ENCODE results near the gene IRX3. TPM values are rescaled to one million over a fixed set of nuclear protein-coding genes. Genes with fewer than 3 reads are reported as not detected.

Gene IRX3
- total RNA-seq, 1 experiment from 2014 or later, result not detected

DNA sequence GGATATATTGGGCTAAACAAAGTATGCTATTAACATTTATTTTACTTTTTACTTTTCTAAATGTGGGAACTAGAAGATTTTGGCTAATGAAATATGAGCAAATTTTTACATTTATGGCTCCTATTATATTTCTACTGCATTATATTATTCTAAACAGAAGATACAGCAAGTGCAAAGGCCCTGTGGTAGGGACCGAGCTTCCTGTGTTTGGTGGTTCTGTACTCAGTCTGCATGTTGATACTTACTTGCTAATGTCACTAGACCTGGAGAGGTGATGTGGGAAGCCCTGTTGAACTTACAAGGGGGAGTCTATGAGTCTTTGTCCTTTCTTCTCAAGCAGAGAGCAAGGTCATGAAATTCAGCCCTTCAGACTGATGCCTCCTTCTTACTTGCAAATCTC is 10.0 kb upstream of the IRX3 start:
- no peak for DNase-seq (ENCODE audit: low spot score)
- in situ Hi-C loops (cut with HindIII; ENCODE audit: low sequenced_read_pairs), result no loop called here

DNA sequence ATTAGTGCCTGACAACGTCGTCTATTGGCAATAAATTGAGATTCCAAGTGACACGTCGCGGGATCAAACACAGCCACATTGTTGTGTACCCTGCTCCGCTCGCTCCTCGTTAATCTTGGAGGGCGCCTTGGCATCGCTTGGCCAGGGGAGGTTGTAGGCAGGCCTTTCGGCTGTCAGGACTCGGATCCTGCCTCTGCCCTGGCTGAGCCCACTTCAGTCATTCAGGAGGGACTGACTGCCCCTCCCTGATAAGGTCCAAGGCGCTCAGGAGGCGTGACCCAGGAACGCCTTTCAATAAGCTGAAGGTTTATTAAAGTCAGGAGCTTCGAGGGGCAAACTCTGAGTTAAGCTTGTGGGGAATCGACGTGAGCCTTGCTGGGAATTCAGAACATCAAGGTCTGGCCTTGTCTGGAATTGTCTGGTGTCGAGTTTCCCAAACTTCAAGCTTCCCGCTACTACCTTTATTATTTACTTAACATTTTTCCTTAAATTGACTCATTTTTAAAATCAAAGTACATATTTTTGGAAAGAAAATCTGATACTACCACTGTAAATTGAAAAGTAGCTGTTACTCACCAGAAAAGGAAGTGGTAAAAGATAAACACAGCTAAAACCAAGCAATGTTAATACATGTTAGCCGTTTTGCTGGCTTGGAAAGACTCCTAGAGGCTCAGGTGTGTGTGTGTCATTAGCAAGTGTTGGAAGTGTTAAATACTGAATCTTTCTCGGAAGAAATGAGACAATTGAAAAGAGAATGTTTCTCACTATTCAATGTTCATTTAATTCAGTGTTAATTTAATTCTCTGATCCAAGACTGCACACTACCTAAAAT is 5.3 kb upstream of the IRX3 start:
- DNase-seq (ENCODE audit: low spot score), result no peak
- in situ Hi-C loops (cut with HindIII; ENCODE audit: low sequenced_read_pairs), result no loop called here

GRCh38 chr16:54290833-54291655 is 4.5 kb upstream of the IRX3 start:
- in situ Hi-C loops (cut with HindIII; ENCODE audit: low sequenced_read_pairs), result no loop called here
- no peak for DNase-seq (ENCODE audit: low spot score)

DNA sequence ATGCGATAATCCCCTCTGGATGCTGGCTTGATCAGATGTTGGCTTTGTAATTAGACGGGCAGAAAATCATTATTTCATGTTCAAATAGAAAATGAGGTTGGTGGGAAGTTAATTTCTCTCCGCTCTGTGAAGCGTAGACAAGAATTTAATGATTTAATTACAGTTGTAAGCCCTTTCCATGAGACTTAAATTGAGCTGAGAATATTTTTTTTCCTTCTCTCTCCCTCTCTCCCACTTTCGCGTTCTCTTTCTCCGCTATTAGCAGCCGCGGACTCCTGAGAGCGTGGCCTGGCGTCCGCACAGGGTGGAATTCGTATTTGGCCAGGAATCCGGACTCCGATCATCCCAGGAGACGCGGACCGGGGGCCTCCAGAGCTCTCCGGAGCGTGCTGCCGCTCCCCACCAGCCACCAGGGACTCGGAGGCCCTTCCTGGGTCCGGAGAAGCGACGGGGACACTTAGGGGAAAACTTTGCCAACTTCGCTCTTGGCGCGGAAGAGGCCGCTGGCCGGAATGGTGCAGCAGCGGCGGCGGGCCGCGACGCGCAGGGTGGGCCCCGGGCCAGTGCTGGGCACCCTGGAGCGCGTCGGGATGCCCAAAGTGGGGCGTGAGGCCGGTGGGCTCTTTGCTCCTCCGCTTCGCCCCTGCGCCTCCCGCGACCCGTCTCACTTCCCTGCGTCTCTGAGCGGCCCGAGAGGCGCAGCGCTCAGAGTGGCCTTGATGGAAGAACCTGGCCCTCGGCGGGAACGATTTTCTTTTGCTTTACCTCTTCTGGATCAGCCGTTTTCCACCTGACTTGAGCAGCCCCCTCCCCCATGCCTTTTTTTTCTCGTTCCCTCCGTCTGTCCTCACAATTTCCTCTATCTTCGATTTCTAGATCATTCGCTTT is 3.6 kb upstream of the IRX3 start:
- in situ Hi-C loops (cut with HindIII; ENCODE audit: low sequenced_read_pairs), result no loop called here

GRCh38 chr16:54289242-54289944 is 2.8 kb upstream of the IRX3 start:
- no peak for DNase-seq (ENCODE audit: low spot score)
- in situ Hi-C loops (cut with HindIII; ENCODE audit: low sequenced_read_pairs), result no loop called here

More for the DNA sequence above, 3.6 kb upstream of the IRX3 start:
- DNase-seq (ENCODE audit: low spot score), result no peak

GRCh38 chr16:54288835-54289241 is 2.3 kb upstream of the IRX3 start:
- no peak for DNase-seq (ENCODE audit: low spot score)
- in situ Hi-C loops (cut with HindIII; ENCODE audit: low sequenced_read_pairs), result no loop called here

GRCh38 chr16:54288030-54288834 is 1.6 kb upstream of the IRX3 start:
- no peak for DNase-seq (ENCODE audit: low spot score)

GRCh38 chr16:54287131-54288029 is 793 bp upstream of the IRX3 start:
- no peak for DNase-seq (ENCODE audit: low spot score)
- in situ Hi-C loops (cut with HindIII; ENCODE audit: low sequenced_read_pairs), result no loop called here

More at GRCh38 chr16:54288030-54288834, 1.6 kb upstream of the IRX3 start:
- in situ Hi-C loops (cut with HindIII; ENCODE audit: low sequenced_read_pairs), result no loop called here

DNA sequence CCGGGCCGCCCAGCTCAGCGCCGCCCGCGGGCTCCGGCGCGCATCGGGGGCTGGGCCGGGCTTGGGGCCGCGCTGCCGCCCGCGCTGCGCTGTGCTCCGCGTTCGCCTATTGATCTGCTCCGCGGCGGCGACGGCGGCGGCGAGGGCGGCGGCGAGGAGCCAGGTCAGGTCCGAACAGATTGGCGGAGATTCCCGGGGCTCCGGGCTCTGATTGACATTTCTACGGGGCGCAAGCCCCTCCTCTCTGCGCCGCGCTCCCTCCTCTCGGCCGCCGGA is 559 bp downstream of the IRX3 start:
- DNase-seq (ENCODE audit: low spot score), result peak; percentile 23
- in situ Hi-C loops (cut with HindIII; ENCODE audit: low sequenced_read_pairs), result no loop called here

GRCh38 chr16:54285414-54286089 is 1.0 kb downstream of the IRX3 start:
- no peak for DNase-seq (ENCODE audit: low spot score)
- in situ Hi-C loops (cut with HindIII; ENCODE audit: low sequenced_read_pairs), result no loop called here

- in situ Hi-C loops (cut with HindIII; ENCODE audit: low sequenced_read_pairs), result no loop called here
- DNase-seq (ENCODE audit: low spot score), result no peak
Observed at GRCh38 chr16:54284931-54285413, 1.6 kb downstream of the IRX3 start.

GRCh38 chr16:54284319-54284930 is 2.2 kb downstream of the IRX3 start:
- in situ Hi-C loops (cut with HindIII; ENCODE audit: low sequenced_read_pairs), result no loop called here
- DNase-seq (ENCODE audit: low spot score), result no peak

DNA sequence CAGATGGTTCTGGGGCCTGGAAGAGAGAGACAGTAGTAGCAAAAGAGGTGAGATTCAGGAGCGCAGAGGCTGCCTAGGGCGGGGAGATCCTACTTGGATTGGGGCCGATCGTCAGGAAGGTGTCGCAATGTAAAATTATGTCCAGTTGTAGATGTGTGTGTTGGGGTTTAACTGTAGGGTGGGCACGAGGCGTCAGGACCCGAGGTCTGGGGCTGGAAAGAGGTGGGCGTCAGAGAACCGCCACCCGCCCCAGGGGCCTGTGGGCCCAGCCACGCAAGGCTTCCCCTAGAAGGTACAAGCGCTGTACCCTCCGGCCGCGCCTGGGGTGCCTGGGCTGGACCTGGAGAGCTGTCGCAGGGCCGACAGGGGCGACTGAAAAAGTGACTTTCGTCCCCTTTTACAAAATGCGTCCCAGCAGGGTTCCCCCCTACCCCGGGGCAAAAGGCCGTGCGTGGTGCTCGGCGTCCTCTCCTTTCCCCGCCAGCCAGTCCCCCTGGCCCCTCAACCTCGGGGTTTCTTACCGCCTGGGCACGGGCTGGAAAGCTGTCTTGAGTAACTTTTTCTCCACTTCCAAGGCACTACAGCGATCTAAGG is 2.8 kb downstream of the IRX3 start:
- in situ Hi-C loops (cut with HindIII; ENCODE audit: low sequenced_read_pairs), result no loop called here

GRCh38 chr16:54282928-54283724 is 3.5 kb downstream of the IRX3 start:
- in situ Hi-C loops (cut with HindIII; ENCODE audit: low sequenced_read_pairs), result no loop called here
- no peak for DNase-seq (ENCODE audit: low spot score)

More for the DNA sequence above, 2.8 kb downstream of the IRX3 start:
- no peak for DNase-seq (ENCODE audit: low spot score)

Measured in G401 (cell line).